Right lung (tissue), 5 donors: ENCODE data around the gene INTS6. TPM values are rescaled to one million over a fixed set of nuclear protein-coding genes. Genes with fewer than 3 reads are reported as not detected.

Experiments used
- DNase-seq, 2 donors: peaks; one replicate each; pipeline ENCODE4 v3.0.0-alpha.2; 2013
- polyA plus RNA-seq, 5 donors: library from polyadenylated mRNA; unstranded; fragments of 120-200 nt; gene quantifications; one replicate each; pipeline versions ENCODE4 v1.2.1 to v1.2.3, GENCODE V29; 2013; ENCODE audit warnings: inconsistent platforms in 1 of 5, low replicate concordance in 1 of 5; ENCODE audit not compliant: insufficient read length in 5 of 5, insufficient read depth in 1 of 5

Gene INTS6
- polyA plus RNA-seq, 5 donors, result 31.1 to 51.6 (median 47.5) TPM

DNA sequence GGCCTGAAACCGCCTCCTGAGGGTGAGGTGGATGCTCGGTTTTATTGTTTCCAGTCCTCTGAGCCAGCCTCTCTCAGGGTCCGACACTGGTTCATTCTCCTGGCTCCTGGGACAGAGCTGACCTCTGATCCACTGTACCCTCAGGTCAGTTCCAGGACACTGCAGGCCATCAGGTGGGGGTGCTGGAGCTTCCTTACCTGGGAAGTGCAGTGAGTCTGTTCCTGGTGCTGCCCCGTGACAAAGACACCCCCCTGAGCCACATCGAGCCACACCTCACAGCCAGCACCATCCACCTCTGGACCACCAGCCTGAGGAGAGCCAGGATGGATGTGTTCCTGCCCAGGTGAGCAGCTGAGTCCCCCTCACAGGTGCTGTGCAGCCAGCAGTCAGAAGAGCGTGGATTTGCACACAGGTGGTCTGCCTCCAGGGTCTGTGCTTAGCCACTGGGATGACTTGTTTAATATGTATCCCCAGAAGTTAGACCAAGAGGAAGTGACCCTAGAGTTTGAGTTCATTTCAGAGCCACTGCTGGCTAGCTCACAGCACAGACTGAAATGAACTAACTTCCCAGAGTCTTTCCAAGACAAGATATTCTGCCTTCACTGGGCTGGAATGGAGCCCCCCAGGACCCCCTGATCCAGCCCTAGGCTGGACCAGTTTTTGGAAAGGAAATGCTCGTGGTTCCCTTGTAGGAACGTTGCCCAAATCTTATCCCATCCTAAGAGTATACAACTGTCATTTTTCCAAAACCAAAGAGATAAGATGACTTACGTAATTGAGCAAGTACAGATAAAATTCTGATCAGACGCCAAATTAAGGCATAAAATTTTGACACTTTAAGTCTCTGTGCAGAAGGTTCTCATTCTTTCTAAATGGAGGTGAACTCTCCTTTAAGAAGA, 104.5 kb downstream of the INTS6 start:
- DNase-seq, result no peak

- DNase-seq, result no peak
Observed at GRCh38 chr13:51347099-51347498, 105.7 kb downstream of the INTS6 start.

DNA sequence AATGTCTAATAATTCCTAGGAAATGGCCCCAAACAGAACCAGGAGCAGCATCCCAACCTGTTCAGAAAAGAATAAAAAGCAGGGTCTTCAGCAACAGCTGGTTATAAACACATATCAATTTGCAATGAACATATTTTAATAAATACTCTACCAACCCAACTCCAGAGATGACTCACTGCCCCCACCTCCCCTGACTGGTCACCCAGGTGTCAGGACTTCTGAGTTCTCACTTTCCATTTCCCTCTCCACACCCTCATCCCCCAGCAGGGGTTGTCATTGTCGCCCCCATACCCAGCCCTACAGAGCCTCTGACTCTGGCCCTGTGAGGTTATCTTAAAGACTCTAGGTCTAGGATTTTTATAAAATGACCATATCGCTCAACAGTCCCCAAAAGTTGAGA, 106.4 kb downstream of the INTS6 start:
- DNase-seq, result no peak

DNA sequence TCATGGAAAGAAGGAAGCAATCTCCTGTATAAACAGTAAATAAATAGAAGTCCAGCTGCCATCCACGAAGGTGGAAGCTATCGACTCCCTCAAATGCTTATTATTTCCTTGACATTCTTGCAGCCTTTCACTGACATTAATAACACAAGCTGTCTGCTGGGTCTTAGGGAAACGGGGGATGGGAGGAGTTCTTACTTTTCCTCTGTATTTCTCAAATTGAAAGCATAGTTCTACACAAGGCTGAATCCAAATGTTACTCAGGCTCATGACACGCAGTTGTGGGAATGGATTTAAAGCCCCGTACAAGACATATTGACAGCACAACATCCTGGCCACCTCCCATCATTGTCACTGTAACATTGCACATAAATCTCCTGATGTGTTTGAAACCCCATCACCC, 109.4 kb downstream of the INTS6 start:
- no peak for DNase-seq

DNA sequence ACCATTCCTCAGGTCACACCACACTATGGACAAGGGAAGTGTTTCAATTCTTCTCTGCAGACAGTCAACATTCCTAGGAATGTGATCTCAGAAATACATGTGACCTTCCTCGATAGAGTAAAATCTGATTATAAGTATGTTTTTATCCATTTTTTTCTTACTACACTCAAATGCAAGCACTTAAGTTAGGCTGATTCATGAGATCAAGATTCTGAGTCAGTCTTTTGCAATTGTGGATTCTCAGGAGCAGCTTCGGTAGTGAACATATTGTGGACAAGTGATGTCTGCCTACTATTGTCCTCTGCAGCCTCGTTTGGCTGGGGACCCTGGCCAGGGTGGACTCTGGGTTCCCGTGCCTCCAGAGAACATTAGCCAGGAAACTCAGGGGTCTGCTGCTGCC, 110.1 kb downstream of the INTS6 start:
- DNase-seq, result no peak

DNA sequence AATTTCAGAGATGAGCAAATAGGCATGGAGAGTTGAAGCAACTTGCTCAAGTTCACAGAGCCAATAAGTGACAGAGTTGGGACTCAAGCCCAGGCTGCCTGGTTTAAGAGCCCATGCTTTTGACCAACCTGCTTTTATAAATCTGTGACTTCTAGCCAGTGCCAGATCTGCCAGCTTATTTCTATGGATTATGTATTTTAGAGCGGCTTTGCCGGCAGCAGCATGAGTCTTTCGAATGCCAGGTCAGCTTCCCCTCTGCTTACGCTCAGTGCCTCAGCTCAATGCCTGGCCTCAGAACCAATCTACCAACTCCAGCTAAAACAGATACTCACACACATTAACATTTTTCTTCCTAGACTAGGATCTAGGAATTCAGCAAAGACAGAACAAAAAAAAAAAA, 111.0 kb downstream of the INTS6 start:
- DNase-seq, result no peak

DNA sequence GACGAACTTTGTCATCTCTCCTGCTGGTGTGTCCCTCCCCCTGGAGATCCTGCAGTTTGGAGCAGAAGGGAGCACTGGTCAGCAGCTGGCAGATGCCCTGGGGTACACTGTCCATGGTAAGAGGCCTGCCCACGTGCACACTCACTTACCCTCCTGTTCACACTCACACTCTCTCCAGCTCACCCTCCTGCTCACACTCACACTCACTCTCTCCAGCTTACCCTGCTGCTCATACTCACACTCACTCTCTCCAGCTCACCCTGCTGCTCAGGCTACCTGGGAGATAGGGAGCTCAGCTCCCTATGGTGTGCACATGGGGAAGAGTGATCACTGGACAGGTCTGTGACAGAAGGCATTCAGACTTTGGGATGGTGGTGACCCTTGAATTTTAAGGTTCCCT, 111.6 kb downstream of the INTS6 start:
- DNase-seq, result no peak

- no peak for DNase-seq
Observed at GRCh38 chr13:51339952-51340732, 112.7 kb downstream of the INTS6 start.

DNA sequence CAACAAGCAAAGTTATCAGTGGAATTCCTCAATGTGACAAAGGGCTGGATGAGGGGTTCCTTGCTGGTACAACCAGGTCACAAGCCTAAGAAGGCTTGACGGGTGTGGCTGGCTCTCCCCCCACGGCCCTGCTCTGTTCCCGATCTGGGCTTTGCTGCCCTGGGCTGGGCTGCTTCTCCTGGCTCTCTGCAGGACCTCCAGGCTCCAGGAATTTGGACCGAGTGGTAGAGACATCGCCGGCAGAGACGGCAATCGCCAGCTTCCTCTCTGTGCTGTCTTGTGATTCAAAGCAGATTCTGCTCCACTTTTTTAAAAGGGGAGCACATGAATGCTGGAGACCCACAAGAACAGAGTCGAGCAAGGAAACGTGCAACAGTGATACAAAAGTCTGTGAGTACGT, 113.5 kb downstream of the INTS6 start, which contains the start of gene SERPINE3:
Gene SERPINE3 (plus strand): TSS at position 338 of the 400 bp plus-strand sequence. CDS start 1,401 bp downstream, outside the sequence.
- DNase-seq, result no peak

- no peak for DNase-seq
Observed at GRCh38 chr13:51336746-51337145, 116.1 kb downstream of the INTS6 start.

GRCh38 chr13:51333826-51334225, 119.0 kb downstream of the INTS6 start:
- no peak for DNase-seq

DNA sequence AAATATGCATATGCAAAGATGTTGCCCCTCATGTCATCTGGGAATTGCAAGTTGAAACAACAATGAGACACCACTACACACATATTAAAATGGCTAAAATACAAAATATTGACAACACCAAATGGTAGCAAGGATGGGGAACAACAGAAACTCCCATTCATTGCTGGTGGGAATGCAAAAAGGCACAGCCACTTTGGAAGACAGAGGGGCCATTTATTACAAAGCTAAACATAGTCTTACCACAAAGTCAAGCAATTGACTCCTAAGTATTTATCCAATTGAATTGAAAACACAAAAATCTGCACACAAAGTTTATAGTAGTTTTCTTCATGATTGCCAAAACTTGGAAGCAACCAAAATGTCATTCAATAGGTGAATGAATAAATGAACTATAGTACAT, 119.4 kb downstream of the INTS6 start:
- no peak for DNase-seq

- no peak for DNase-seq
Observed at GRCh38 chr13:51332566-51333361, 120.1 kb downstream of the INTS6 start.

DNA sequence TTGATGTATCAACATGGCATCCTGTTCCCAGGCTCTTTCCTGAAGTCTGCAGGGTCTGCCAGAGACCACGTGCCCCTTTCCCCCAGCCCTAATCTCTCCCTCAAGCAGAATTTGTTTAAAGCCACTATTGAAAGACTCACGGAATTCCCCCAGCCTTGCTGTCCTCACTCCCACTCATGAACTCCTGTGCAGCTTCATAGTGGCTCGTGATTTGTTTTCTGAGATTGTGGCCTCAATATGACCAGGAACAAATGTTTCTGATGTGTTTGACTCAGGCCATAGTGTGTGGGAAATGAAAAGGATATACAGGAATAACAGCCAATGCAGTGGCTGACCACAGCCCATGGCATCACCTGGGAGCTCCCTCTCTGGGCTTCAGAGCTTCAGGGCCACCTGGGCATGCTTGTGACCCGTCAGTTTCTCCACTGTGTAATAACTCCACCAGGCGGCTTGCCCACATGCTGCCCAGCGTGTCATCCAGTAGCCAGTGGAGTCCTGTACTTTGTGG, 121.4 kb downstream of the INTS6 start:
- no peak for DNase-seq

DNA sequence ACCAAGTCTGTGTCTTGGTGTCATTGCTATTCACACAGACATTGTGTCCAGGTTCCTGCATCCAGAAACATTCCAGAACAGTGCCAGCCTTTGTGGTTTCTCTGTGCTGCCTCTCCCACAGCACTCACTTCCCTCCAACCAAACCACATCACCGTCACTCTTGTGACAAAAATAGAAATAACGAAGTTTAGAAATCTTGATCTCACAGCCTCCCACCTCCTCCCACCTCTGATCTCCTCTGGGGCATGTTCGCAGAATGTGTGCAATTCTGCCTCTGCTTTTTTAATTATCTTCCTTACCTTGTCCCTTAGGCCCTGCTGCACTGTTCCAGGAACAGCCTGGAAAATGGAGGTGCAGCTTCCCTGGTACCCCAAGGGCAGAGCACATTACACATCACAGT, 122.0 kb downstream of the INTS6 start:
- no peak for DNase-seq

DNA sequence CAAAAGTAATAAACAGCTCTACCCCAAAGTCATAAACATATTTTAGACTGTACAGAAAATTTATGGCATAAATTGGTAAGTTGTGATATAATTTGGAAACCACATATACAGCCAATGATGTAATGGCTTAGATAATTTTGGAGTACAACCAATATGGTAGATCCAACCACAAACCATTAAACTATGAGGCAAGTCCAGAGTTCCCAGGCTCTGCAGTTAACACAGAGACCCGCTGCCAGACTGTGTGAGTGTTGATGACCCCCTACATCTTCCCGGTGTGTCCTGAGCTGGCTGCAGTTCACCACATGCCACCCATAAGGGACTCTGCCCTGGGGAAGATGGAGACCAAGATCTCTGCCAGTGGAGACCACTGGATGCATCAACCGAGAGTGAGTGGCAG, 123.2 kb downstream of the INTS6 start:
- no peak for DNase-seq

DNA sequence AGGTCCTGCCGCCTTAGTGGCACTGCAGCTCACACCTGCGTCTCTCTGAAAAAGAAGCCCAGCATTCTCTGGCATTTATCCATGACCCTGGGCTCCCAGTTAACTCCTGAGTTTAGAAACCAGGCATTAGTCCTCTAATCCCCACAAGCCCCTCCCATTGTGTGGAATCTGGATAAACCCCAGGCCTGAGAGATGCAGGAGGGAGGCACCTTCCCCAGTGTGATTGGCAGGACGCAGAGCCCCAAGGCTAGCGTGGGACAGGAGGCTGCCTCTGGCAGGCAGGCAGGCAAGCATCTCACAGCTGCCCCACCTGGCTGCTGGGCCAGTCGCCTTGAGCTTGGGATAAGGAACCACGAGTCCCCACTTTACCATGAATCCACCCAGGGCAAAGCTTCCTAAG, 124.3 kb downstream of the INTS6 start:
- no peak for DNase-seq

- DNase-seq, result no peak
Observed at GRCh38 chr13:51327961-51328360, 124.9 kb downstream of the INTS6 start.

DNA sequence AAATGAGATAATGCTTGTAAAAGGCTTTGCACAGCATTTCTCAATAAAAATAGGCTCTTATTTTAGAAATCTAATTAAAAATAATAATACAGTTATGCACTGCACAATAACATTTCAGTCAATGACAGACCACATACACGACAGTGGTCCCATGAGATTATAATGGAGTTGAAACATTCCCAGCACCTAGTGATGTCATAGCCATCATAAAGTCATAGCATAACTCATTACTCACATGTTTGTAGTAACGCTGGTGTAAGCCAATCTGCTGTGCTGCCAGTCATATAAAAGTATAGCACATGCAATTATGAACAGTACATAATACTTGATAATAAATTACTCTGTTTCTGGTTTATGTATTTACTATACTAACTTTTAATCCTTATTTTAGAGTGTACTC, 126.1 kb downstream of the INTS6 start:
- no peak for DNase-seq

DNA sequence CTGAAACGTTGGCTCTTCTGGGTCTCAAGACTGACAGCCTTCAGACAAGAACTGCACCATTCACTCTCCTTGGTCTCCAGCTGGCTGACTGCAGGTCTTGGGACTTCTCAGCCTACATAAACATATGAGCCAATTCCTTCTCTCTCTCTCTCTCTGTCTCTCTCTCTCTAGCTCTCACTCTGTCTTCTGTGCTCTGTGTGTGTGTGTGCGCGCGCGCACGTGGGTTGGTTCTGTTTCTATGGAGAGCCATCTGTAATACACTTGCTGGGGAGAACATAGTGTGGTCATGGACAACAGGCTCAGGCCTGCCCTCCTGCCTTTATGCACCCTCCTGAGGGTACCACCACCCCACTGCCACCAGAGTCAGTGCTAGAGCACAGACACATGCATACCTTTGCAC, 127.0 kb downstream of the INTS6 start:
- no peak for DNase-seq

- no peak for DNase-seq
Observed at GRCh38 chr13:51324714-51325420, 128.0 kb downstream of the INTS6 start.
